Sigmoid colon (tissue), 7 donors: ENCODE results near the gene SH3TC1. TPM values are rescaled to one million over a fixed set of nuclear protein-coding genes. Genes with fewer than 3 reads are reported as not detected.

Source experiments
- DNase-seq: peaks from one replicate; pipeline ENCODE4 v3.0.0-alpha.2; 2019
- H3K27ac ChIP-seq, 4 donors: fragments of 200-600 bp; sonication (generic); one replicate each; pipeline ENCODE4 v1.5.1; 2016 to 2019; ENCODE audit warnings: mild to moderate bottlenecking in 1 of 4
- H3K27me3 ChIP-seq, 3 donors: fragments of 200-600 bp; sonication (generic); one replicate each; pipeline ENCODE4 v1.5.1; 2019; ENCODE audit warnings: mild to moderate bottlenecking in 1 of 3
- H3K36me3 ChIP-seq, 4 donors: fragments of 200-600 bp; sonication (generic); one replicate each; pipeline ENCODE4 v1.5.1; 2016 to 2019
- H3K4me1 ChIP-seq, 4 donors: fragments of 200-600 bp; sonication (generic); one replicate each; pipeline ENCODE4 v1.5.1; 2017 to 2019
- H3K4me3 ChIP-seq, 4 donors: fragments of 200-600 bp; sonication (generic); one replicate each; pipeline ENCODE4 v1.5.1; 2017 to 2019; ENCODE audit warnings: mild to moderate bottlenecking in 2 of 4, moderate library complexity in 1 of 4
- H3K9me3 ChIP-seq, 4 donors: fragments of 200-600 bp in 3 of 4; sonication (generic) in 3 of 4; one replicate each; pipeline versions ENCODE4 v1.5.1 to v1.6.1; 2013 to 2019
- CTCF ChIP-seq, 4 experiments: fragments of 450-650 bp in 3 of 4; fragments of 200-600 bp in 1 of 4; IDR thresholded peaks; one replicate each; pipeline ENCODE4 v1.5.1; 2016 to 2019; ENCODE audit warnings: antibody characterized with exemption in 4 of 4, mild to moderate bottlenecking in 3 of 4, moderate library complexity in 2 of 4
- EP300 ChIP-seq, 4 donors: sonication (generic); formaldehyde crosslinking; IDR thresholded peaks; one replicate each; pipeline ENCODE4 v1.6.1; 2017; ENCODE audit warnings: antibody characterized with exemption in 4 of 4
- POLR2A ChIP-seq, 2 donors: fragments of 450-650 bp; IDR thresholded peaks; one replicate each; pipeline ENCODE4 v1.6.1; 2016; ENCODE audit warnings: antibody characterized with exemption in 2 of 2, mild to moderate bottlenecking in 2 of 2, moderate library complexity in 2 of 2
- POLR2AphosphoS5 ChIP-seq, 4 donors: sonication (generic); formaldehyde crosslinking; IDR thresholded peaks; one replicate each; pipeline ENCODE4 v1.6.1; 2017; ENCODE audit warnings: antibody characterized with exemption in 4 of 4
- WGBS, 2 donors: extraction: QIAGEN DNeasy Blood & Tissue Kit; methylation state at CpG; one replicate each; pipeline ENCODE4 v1.1.7; 2013; 5-methylcytosine and 5-hydroxymethylcytosine counted together
- intact Hi-C: fragments of 100-400 bp; cut with DNase I; formaldehyde crosslinking; loops from one replicate; pipeline ENCODE4 v1.15.1; 2023
- polyA plus RNA-seq, 3 donors: library from polyadenylated mRNA; stranded (reverse); fragments of 200-250 nt; gene quantifications; one replicate each; pipeline ENCODE4 v1.2.3, GENCODE V29; 2013
- total RNA-seq, 4 donors: library from RNA; depleted of rRNA; stranded (reverse); fragments of >200 nt; gene quantifications; one replicate each; pipeline ENCODE4 v1.1.0, GENCODE V29; 2016
- donor health status: healthy with polysubstance abuse.
- donor health status: Bipolar disorder and iron deficiency.
- donor health status: healthy.

The SH3TC1 gene
- total and polyA plus RNA-seq, 7 donors: 3.0 to 24.4 (median 7.8) TPM

GRCh38 chr4:8176547-8177399 is 22.3 kb upstream of the SH3TC1 start:
- intact Hi-C loops: no loop called here
- Histone ChIP-seq H3K27me3 (peaks cover 0 to 2% (median 0%) of the 10 kb centered on the region in 3 donors), H3K27ac (no peak overlapping the region), H3K4me1 (no peaks in the 10 kb centered on the region), H3K4me3 (no peak overlapping the region), H3K36me3 (no peaks in the 10 kb centered on the region), H3K9me3 (no peaks in the 10 kb centered on the region)
- 27 to 37% methylated on average over 17 of the region's 17 CpGs for WGBS, 2 donors
- TF ChIP-seq EP300 (IDR thresholded peaks at IDR 0.05): no peak
- TF ChIP-seq CTCF (IDR thresholded peaks at IDR 0.05): peak in 3 of 4 experiments; percentile 54 to 70 (median 65)
- no peak for DNase-seq

GRCh38 chr4:8177552-8177951 is 21.5 kb upstream of the SH3TC1 start:
- Histone ChIP-seq H3K4me1 (no peaks in the 10 kb centered on the region), H3K36me3 (no peaks in the 10 kb centered on the region), H3K9me3 (no peaks in the 10 kb centered on the region), H3K27me3 (no peaks in the 10 kb centered on the region), H3K4me3 (no peak overlapping the region), H3K27ac (no peak overlapping the region)
- intact Hi-C loops: no loop called here
- TF ChIP-seq POLR2A (IDR thresholded peaks at IDR 0.05): no peak
- TF ChIP-seq EP300 (IDR thresholded peaks at IDR 0.05): no peak
- TF ChIP-seq POLR2AphosphoS5 (IDR thresholded peaks at IDR 0.05): no peak
- TF ChIP-seq CTCF (IDR thresholded peaks at IDR 0.05): no peak
- DNase-seq: no peak
- WGBS, 2 donors: 77 to 78% methylated on average over 6 of the region's 6 CpGs

- no peak overlapping the region for H3K4me3 ChIP-seq
- no peaks in the 10 kb centered on the region for H3K9me3 ChIP-seq
- no peak for DNase-seq
- no peaks in the 10 kb centered on the region for H3K36me3 ChIP-seq
- TF ChIP-seq POLR2A (IDR thresholded peaks at IDR 0.05) (no peak), POLR2AphosphoS5 (IDR thresholded peaks at IDR 0.05) (no peak), EP300 (IDR thresholded peaks at IDR 0.05) (no peak), CTCF (IDR thresholded peaks at IDR 0.05) (no peak)
- WGBS, 2 donors: 94% methylated on average over 11 of the region's 11 CpGs
- no peak overlapping the region for H3K27ac ChIP-seq
- H3K4me1 ChIP-seq: peaks cover 0 to under 1% (median 0%) of the 10 kb centered on the region in 4 donors
- intact Hi-C loops: no loop called here
- H3K27me3 ChIP-seq: no peaks in the 10 kb centered on the region
These were observed 21.1 kb upstream of the SH3TC1 start for GRCh38 chr4:8177956-8178355.

GRCh38 chr4:8179074-8179473 is 20.0 kb upstream of the SH3TC1 start:
- Histone ChIP-seq H3K9me3 (no peaks in the 10 kb centered on the region), H3K4me1 (peaks cover 0 to 6% (median 0%) of the 10 kb centered on the region in 4 donors), H3K27ac (no peak overlapping the region), H3K36me3 (no peaks in the 10 kb centered on the region), H3K27me3 (no peaks in the 10 kb centered on the region), H3K4me3 (no peak overlapping the region)
- 89 to 90% methylated on average over 10 of the region's 10 CpGs for WGBS, 2 donors
- intact Hi-C loops: no loop called here
- no peak for TF ChIP-seq EP300 (IDR thresholded peaks at IDR 0.05)
- TF ChIP-seq CTCF (IDR thresholded peaks at IDR 0.05): no peak
- TF ChIP-seq POLR2AphosphoS5 (IDR thresholded peaks at IDR 0.05): no peak
- TF ChIP-seq POLR2A (IDR thresholded peaks at IDR 0.05): no peak
- no peak for DNase-seq
